Choroid plexus epithelial cell (primary cell): Measurements from ENCODE around the gene PADI4.

ENCODE experiments used
- DNase-seq: peaks from one replicate; pipeline ENCODE4 v3.0.0-alpha.2; 2010; ENCODE audit warnings: low read depth
- H3K4me3 ChIP-seq: 2 replicates; pipeline ENCODE4 v1.5.1; 2011; ENCODE audit warnings: low read depth, mild to moderate bottlenecking, control low read depth, low read length, moderate library complexity
- TF ChIP-seq, protein P1 (sequence below): conservative IDR thresholded peaks from 2 replicates; pipeline ENCODE4 v1.5.1; 2011; ENCODE audit warnings: low read depth, mild to moderate bottlenecking, control low read depth, inconsistent platforms, low read length, moderate library complexity

PADI4 gene

DNA sequence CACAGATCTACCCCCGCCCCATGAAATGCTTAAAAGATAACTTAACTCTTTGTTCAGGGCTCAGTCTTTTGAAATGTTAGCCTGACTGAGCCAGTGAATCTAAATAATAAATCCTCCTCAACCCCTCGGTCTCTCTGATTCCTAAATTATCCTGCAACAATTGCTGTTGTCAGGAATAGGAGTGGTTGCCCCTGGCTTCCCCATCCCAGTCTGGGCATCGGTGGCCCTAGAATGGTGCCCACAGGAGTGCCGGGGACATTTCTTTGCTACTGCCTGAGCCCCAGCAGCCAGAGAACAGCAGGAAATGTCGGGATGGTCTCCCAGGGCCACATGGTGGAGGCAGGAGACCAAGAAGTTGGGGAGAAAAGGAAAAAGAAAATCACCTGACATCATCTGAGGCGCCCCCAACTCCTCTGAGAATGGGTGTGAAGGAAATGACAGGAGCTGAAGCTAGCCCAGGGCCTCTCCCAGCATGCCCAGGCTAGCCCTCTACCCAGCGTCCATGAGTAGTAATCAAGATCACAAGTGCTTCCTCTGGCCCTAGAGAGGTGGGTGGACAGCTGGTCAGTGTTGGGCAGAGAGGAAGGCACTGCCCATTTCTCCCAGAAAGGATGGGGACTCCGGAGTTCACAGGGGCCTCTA lies 1.6 kb downstream of the PADI4 start:
- no peak overlapping the region for H3K4me3 ChIP-seq
- no peak for DNase-seq
- TF ChIP-seq, protein P1, sequence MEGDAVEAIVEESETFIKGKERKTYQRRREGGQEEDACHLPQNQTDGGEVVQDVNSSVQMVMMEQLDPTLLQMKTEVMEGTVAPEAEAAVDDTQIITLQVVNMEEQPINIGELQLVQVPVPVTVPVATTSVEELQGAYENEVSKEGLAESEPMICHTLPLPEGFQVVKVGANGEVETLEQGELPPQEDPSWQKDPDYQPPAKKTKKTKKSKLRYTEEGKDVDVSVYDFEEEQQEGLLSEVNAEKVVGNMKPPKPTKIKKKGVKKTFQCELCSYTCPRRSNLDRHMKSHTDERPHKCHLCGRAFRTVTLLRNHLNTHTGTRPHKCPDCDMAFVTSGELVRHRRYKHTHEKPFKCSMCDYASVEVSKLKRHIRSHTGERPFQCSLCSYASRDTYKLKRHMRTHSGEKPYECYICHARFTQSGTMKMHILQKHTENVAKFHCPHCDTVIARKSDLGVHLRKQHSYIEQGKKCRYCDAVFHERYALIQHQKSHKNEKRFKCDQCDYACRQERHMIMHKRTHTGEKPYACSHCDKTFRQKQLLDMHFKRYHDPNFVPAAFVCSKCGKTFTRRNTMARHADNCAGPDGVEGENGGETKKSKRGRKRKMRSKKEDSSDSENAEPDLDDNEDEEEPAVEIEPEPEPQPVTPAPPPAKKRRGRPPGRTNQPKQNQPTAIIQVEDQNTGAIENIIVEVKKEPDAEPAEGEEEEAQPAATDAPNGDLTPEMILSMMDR = no peak

DNA sequence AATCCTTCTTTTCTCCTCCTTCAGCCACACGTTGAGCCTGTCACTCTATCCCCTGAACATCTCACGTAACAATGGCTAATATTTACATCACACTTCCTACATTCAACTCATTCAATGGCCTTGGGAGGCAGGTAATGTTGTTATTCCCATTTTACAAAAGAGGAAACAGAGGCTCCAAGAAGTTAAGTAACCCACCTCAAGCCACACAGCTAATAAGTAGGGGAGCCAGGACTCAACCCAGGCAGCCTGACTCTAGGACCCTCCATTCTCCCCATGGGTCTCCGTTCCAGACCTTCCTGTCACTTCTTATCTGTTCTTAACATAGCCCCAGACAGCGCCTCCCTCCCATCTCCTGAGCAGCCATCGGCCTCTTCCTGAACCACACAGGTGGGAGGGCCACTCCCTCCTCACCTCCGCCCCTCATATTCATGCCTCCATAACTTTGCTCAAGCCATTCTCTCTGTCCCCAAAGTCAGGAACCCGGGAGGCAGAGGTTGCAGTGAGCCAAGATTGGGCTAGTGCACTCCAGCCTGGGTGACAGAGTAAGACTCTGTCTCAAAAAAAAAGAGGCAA lies 2.2 kb downstream of the PADI4 start:
- DNase-seq = no peak
- H3K4me3 ChIP-seq = no peak overlapping the region

DNA sequence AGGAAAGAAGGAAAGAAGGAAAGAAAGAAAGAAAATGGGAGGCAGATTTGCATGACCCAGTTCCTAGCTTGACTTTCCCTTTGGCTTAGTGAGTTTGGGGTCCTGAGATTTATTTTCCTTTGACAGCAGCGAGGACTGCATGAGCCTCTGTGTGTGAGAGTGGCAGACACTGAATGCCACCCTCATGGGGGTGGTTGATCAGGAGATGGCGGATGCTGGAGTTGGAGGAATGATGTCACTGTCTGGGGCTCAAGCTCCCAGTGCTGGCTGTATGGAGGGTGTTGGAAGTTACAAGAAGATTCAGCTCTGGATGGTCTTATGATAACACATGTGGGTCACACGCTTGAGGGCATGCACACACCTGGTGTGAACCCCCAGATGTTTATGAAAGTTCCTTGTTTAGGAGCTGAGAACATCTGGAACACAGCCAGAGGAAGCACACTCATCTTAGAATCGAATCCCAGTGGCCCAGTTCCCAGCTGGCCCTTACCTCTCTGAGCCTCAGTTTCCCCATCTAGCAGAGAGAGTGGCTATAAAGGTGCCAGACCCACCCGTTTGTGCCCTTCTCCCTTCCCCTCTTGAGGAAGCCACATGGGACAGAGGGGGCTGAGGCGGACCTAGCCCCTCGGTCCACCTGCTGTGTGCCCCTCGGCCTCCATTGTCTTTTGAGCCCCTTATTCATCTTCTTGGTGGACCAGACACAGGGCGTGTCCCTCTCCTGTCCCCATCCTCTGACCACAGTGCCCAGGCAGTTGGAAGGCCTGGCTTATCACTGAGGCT lies 5.7 kb downstream of the PADI4 start:
- no peak for DNase-seq
- TF ChIP-seq, protein P1 = no peak
- H3K4me3 ChIP-seq = no peak overlapping the region

More for the DNA sequence above, 2.2 kb downstream of the PADI4 start:
- TF ChIP-seq, protein P1 = no peak

DNA sequence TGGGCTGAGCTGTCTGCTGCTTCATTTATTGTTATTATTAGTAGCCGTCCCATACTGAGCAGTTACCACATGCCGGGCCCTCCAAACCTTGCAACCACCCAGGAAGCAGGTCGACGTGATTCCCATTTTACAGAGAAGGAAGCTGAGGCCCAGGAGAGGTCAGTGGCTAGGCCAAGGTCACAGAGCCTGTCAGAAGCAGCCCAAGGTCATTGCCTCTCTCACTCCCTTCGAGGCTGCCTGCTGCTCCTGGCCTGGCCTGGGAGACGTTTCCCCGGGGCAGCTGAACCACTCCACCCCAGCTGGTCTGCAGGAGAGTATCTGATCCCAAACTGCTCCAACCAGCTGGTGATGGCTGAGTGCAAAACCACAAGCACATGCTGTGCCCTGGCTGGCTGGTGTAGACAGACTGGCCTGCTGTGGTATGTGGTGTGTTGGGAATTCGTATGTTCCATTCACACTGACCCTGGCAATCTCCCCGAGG lies 6.5 kb downstream of the PADI4 start:
- DNase-seq = peak; percentile 43
- no peak overlapping the region for H3K4me3 ChIP-seq
- TF ChIP-seq, protein P1 = no peak

DNA sequence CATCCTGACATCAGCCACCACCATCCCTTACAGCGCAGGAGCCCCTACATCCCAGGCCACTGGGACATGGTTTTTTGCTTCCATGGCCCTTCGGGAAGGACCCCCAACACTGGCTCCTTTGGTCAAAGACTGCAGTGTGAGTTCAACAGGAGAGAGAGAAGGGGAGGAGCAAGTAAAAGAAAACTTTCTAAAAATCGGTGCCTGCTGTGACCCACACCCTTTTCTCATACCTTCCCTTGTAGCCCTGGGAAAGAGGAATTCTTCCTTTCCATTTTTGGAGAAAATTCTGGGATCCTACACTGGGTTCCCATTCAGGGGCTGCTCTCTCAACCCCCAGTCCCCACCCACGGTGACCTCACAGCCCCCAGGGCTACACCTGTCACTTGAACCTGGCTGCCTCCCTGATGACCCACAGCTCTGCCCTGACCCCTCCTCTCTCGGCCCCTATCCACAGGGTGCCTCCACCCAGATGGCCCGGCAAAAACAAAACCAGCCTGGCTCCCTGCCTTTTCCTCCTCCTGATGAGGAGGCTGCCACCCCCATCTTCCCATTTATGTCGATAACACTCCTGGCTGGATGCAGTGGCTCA lies 7.6 kb downstream of the PADI4 start:
- no peak overlapping the region for H3K4me3 ChIP-seq
- TF ChIP-seq, protein P1 = no peak
- DNase-seq = no peak

DNA sequence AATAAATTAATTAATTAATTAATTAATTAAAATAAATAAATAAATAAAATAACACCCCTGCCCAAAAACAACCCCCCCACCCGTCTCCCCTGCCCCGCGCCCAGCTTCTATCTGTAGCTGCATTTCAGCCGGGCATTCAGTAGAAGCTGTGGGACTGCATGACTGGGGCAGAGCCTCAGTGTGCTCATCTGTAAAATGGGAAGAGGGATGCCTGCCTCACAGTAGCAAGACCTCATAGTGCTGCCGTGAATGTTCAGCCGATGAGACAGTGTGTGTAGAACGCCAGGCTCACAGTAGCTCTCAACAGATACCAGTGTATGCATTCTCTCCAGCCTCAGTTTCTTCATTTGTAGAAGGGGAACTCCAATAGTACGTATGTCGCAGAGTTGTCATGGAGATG lies 8.7 kb downstream of the PADI4 start:
- DNase-seq = no peak
- TF ChIP-seq, protein P1 = no peak
- no peak overlapping the region for H3K4me3 ChIP-seq
